GM18505 (cell line): ENCODE results near the gene DOHH.
"Not testable (repeated sequence)": the region's sequence is repeated elsewhere in the genome, so short reads cannot be mapped to it uniquely, and the experiment has no call there.

Source experiments
- ATAC-seq: cut with Tn5 transposase; IDR thresholded peaks from one replicate; pipeline ENCODE4 v1.9.1; 2021; ENCODE audit not compliant: unreplicated experiment
- POLR2A ChIP-seq: IDR thresholded peaks from 4 replicates; pipeline ENCODE4 v1.6.1; 2011; ENCODE audit warnings: borderline replicate concordance; ENCODE audit not compliant: insufficient read depth, insufficient read length; ENCODE audit errors: extremely low read depth

Gene DOHH

GRCh38 chr19:3509566-3509989 lies 9.1 kb upstream of the DOHH start:
- no peak for TF ChIP-seq POLR2A
- ATAC-seq, result no peak

- ATAC-seq, result no peak
- TF ChIP-seq POLR2A, result no peak
Measured at GRCh38 chr19:3508771-3509535, 8.5 kb upstream of the DOHH start.

GRCh38 chr19:3508121-3508661 lies 7.7 kb upstream of the DOHH start:
- ATAC-seq, result not testable (repeated sequence)

- ATAC-seq, result no peak
Measured at GRCh38 chr19:3507371-3508120, 7.1 kb upstream of the DOHH start.

GRCh38 chr19:3506384-3507340 lies 6.2 kb upstream of the DOHH start:
- no peak for TF ChIP-seq POLR2A
- ATAC-seq, result peak; percentile 12

More at GRCh38 chr19:3507371-3508120, 7.1 kb upstream of the DOHH start:
- TF ChIP-seq POLR2A, result no peak

- TF ChIP-seq POLR2A, result peak; percentile 61
- ATAC-seq, result peak; percentile 90
Measured at GRCh38 chr19:3505598-3506383, 5.3 kb upstream of the DOHH start, which contains the start of gene FZR1. Gene FZR1, plus strand, starts transcription at chr19:3506311. Its CDS starts 16,679 bp downstream, at chr19:3522990.

- no peak for TF ChIP-seq POLR2A
- ATAC-seq, result no peak
Measured at GRCh38 chr19:3504735-3505134, 4.3 kb upstream of the DOHH start.

GRCh38 chr19:3503036-3503572 lies 2.6 kb upstream of the DOHH start:
- TF ChIP-seq POLR2A, result no peak
- no peak for ATAC-seq

GRCh38 chr19:3501780-3502179 lies 1.3 kb upstream of the DOHH start:
- no peak for TF ChIP-seq POLR2A
- no peak for ATAC-seq

GRCh38 chr19:3499738-3500428 lies 591 bp downstream of the DOHH start:
- no peak for ATAC-seq
- no peak for TF ChIP-seq POLR2A

- no peak for TF ChIP-seq POLR2A
- ATAC-seq, result no peak
Measured at GRCh38 chr19:3497757-3498520, 2.5 kb downstream of the DOHH start.
